Testis (tissue), 3 donors: ENCODE data around the gene SNTB2. TPM values are rescaled to one million over a fixed set of nuclear protein-coding genes. Genes with fewer than 3 reads are reported as not detected.
A peak's percentile ranks its signal among the peaks of the same experiment; 100 is the strongest.

Source experiments
- DNase-seq: peaks from one replicate; pipeline ENCODE4 v3.0.0-alpha.2; 2019
- H3K27ac ChIP-seq, 2 donors: fragments of 200-600 bp; sonication (generic); one replicate each; pipeline ENCODE4 v1.5.1; 2019
- H3K27me3 ChIP-seq: fragments of 200-600 bp; sonication (generic); one replicate; pipeline ENCODE4 v1.5.1; 2019
- H3K36me3 ChIP-seq: fragments of 200-600 bp; sonication (generic); one replicate; pipeline ENCODE4 v1.5.1; 2017; ENCODE audit warnings: low read depth; ENCODE audit errors: missing control alignments
- H3K4me1 ChIP-seq: fragments of 200-600 bp; sonication (generic); one replicate; pipeline ENCODE4 v1.5.1; 2019
- H3K4me3 ChIP-seq, 2 donors: fragments of 200-600 bp; sonication (generic); one replicate each; pipeline ENCODE4 v1.5.1; 2017 to 2019
- H3K9me3 ChIP-seq: fragments of 200-600 bp; sonication (generic); one replicate; pipeline ENCODE4 v1.5.1; 2017
- POLR2A ChIP-seq: fragments of 450-650 bp; IDR thresholded peaks from one replicate; pipeline ENCODE4 v1.6.1; 2017; ENCODE audit warnings: antibody characterized with exemption, mild to moderate bottlenecking, moderate library complexity
- WGBS, 2 donors: methylation state at CpG; one replicate each; pipeline ENCODE4 v1.1.5; 2018; 5-methylcytosine and 5-hydroxymethylcytosine counted together
- intact Hi-C: fragments of 100-400 bp; cut with DNase I; formaldehyde crosslinking; loops from one replicate; pipeline ENCODE4 v1.15.1; 2023; ENCODE audit warnings: low total_unique reads
- polyA plus RNA-seq: library from polyadenylated mRNA; stranded (reverse); fragments of 350-450 nt; fragmentation: Illumina TruSeq; extraction: RNeasy Lipid Tissue Mini Kit (QIAGEN cat#74804); gene quantifications from one replicate; pipeline ENCODE4 v1.2.3, GENCODE V29; 2014; ENCODE audit warnings: low read depth, low replicate concordance; ENCODE audit not compliant: insufficient read depth
- total RNA-seq, 2 donors: library from RNA; depleted of rRNA; stranded (reverse); fragments of >200 nt; gene quantifications; one replicate each; pipeline ENCODE4 v1.2.3, GENCODE V29; 2016
- TF ChIP-seq, protein P1 (sequence below), 3 experiments: fragments of 450-650 bp in 2 of 3; fragments of 200-600 bp in 1 of 3; sonication (generic) in 1 of 3; IDR thresholded peaks; one replicate each; pipeline ENCODE4 v1.5.1; 2016 to 2019; ENCODE audit warnings: antibody characterized with exemption in 3 of 3, mild to moderate bottlenecking in 2 of 3, moderate library complexity in 1 of 3

The SNTB2 gene
- total and polyA plus RNA-seq, 3 donors from 2014 or later = 29.2 to 39.3 (median 35.1) TPM

DNA sequence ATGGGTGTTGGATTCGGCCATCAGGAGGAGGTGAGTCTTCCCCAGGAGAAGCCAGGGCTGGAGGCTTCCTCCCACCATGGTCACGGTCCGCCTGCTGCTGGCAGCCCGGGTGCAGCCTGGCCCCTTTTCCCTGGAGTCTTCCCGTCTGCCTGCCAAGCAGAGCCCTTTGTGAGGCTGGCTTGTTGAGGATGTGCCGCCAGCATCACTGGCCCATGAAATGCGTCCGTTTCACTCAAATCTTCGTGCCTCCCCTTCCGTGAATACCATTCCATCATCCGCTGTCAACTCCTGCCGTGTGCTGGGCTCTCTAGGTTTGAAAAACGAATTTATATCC lies 133.7 kb downstream of the SNTB2 start:
- TF ChIP-seq POLR2A = no peak
- TF ChIP-seq, protein P1, sequence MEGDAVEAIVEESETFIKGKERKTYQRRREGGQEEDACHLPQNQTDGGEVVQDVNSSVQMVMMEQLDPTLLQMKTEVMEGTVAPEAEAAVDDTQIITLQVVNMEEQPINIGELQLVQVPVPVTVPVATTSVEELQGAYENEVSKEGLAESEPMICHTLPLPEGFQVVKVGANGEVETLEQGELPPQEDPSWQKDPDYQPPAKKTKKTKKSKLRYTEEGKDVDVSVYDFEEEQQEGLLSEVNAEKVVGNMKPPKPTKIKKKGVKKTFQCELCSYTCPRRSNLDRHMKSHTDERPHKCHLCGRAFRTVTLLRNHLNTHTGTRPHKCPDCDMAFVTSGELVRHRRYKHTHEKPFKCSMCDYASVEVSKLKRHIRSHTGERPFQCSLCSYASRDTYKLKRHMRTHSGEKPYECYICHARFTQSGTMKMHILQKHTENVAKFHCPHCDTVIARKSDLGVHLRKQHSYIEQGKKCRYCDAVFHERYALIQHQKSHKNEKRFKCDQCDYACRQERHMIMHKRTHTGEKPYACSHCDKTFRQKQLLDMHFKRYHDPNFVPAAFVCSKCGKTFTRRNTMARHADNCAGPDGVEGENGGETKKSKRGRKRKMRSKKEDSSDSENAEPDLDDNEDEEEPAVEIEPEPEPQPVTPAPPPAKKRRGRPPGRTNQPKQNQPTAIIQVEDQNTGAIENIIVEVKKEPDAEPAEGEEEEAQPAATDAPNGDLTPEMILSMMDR (IDR thresholded peaks at IDR 0.05) = no peak
- no peak overlapping the region for H3K4me3 ChIP-seq
- WGBS, 2 donors = 88 to 90% methylated on average over 13 of the region's 13 CpGs
- no peaks in the 10 kb centered on the region for H3K27me3 ChIP-seq
- no peaks in the 10 kb centered on the region for H3K36me3 ChIP-seq
- DNase-seq = no peak
- H3K27ac ChIP-seq = no peak overlapping the region
- intact Hi-C loops = no loop called here
- H3K4me1 ChIP-seq = no peaks in the 10 kb centered on the region
- no peaks in the 10 kb centered on the region for H3K9me3 ChIP-seq

DNA sequence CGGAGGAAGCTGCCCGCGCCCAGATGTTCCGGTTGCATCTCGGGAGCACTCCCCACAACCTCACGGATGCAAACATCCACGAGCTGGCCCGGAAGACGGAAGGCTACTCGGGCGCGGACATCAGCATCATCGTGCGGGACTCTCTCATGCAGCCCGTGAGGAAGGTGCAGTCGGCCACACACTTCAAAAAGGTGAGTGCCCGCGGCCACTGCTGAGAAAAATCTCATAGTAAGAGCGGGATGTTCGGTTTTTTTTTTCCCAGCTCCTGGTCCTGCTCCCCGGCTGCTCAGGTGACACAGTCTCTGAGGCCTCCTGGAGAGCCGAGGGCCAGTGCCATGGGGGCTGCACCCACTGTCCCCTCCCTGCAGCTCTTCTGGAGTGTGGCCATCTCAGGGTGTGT lies 134.1 kb downstream of the SNTB2 start:
- no peak for DNase-seq

DNA sequence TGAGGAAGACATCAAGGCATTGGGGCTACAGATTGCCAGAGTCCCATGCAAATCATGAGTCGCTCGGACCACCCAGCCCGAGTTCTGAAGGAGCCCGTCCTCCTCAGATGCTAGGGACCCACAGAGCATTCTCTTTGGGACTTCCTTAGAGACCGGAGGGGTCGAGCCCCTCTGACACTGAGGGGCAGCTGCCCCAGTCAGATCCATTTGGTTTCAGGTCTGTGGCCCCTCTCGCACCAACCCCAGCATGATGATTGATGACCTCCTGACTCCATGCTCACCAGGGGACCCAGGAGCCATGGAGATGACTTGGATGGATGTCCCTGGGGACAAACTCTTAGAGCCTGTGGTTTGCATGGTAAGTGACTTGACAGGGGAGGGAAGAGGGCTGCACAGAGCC lies 135.4 kb downstream of the SNTB2 start:
- Histone ChIP-seq H3K27ac (no peak overlapping the region), H3K9me3 (no peaks in the 10 kb centered on the region), H3K27me3 (no peaks in the 10 kb centered on the region), H3K4me1 (no peaks in the 10 kb centered on the region), H3K4me3 (no peak overlapping the region), H3K36me3 (no peaks in the 10 kb centered on the region)
- no peak for TF ChIP-seq POLR2A
- TF ChIP-seq, protein P1 (IDR thresholded peaks at IDR 0.05) = no peak
- no peak for DNase-seq
- intact Hi-C loops = no loop called here
- WGBS, 2 donors = 84 to 92% methylated on average over 7 of the region's 7 CpGs

More for the DNA sequence above, 134.1 kb downstream of the SNTB2 start:
- H3K4me1 ChIP-seq = no peaks in the 10 kb centered on the region
- H3K4me3 ChIP-seq = no peak overlapping the region
- H3K36me3 ChIP-seq = no peaks in the 10 kb centered on the region
- H3K27ac ChIP-seq = no peak overlapping the region
- TF ChIP-seq, protein P1 (IDR thresholded peaks at IDR 0.05) = no peak
- TF ChIP-seq POLR2A = no peak
- intact Hi-C loops = no loop called here
- H3K9me3 ChIP-seq = no peaks in the 10 kb centered on the region
- WGBS, 2 donors = 87 to 90% methylated on average over 19 to 22 of the region's 22 CpGs
- H3K27me3 ChIP-seq = no peaks in the 10 kb centered on the region

DNA sequence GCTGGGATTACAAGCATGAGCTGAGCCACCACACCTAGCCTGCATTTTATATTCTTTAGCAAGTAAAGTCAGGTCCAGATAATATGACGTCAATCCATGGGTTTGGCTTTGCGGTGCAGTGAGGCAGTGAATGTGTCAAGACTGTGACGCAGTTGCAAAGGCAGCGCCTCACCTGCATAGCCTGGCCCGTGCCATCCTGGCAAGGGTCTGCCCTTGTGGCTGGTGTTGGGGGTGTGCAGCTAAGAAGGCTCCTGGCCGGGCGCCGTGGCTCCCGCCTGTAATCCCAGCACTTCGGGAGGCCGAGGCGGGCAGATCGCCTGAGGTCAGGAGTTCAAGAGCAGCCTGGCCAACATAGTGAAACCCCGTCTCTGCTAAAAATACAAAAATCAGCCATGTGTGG lies 136.5 kb downstream of the SNTB2 start:
- no peak overlapping the region for H3K27ac ChIP-seq
- DNase-seq = peak; percentile 9
- H3K4me3 ChIP-seq = no peak overlapping the region
- TF ChIP-seq, protein P1 (IDR thresholded peaks at IDR 0.05) = no peak
- no peak for TF ChIP-seq POLR2A
- no peaks in the 10 kb centered on the region for H3K36me3 ChIP-seq
- intact Hi-C loops = no loop called here
- H3K27me3 ChIP-seq = no peaks in the 10 kb centered on the region
- no peaks in the 10 kb centered on the region for H3K9me3 ChIP-seq
- no peaks in the 10 kb centered on the region for H3K4me1 ChIP-seq
- WGBS, 2 donors = 74 to 78% methylated on average over 3 to 14 of the region's 14 CpGs

DNA sequence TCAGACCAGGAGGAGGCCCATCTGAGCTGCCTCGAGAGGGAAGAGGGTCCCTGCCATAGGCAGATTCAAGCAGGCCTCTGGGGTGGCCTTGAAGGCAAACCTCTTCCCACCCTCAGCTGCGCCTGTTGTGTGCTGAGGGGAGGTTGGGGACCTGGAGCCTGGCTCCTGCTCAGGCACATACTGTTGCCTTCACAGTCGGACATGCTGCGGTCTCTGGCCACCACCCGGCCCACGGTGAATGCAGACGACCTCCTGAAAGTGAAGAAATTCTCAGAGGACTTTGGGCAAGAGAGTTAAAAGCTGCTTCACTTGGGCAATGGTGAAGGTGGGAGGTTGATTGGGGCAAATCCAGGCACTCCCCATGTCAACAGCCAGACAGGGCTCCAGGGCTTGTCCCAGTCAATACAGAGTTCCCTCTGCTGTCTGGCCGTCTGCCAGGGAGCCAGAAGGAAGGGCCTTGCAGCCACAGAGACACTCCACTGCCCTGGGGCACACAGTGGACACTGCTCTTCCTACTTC lies 137.1 kb downstream of the SNTB2 start:
- DNase-seq = peak; percentile 53
- Histone ChIP-seq H3K4me1 (peaks cover 2% of the 10 kb centered on the region), H3K27ac (no peak overlapping the region), H3K9me3 (no peaks in the 10 kb centered on the region), H3K27me3 (no peaks in the 10 kb centered on the region), H3K4me3 (no peak overlapping the region), H3K36me3 (no peaks in the 10 kb centered on the region)
- no peak for TF ChIP-seq POLR2A
- TF ChIP-seq, protein P1 (IDR thresholded peaks at IDR 0.05) = no peak
- WGBS, 2 donors = 42 to 69% methylated on average over 4 to 8 of the region's 8 CpGs
- intact Hi-C loops = no loop called here
